ENCODE data around the gene PRR12. TPM values are rescaled to one million over a fixed set of nuclear protein-coding genes. Genes with fewer than 3 reads are reported as not detected.

PRR12 gene
- total and polyA plus RNA-seq, 9 of the 15 experiments (the other 6 are each of a cell fraction or from before 2014, with no cell fraction given) = 0.01 to 21.1 (median 0.98) TPM

DNA sequence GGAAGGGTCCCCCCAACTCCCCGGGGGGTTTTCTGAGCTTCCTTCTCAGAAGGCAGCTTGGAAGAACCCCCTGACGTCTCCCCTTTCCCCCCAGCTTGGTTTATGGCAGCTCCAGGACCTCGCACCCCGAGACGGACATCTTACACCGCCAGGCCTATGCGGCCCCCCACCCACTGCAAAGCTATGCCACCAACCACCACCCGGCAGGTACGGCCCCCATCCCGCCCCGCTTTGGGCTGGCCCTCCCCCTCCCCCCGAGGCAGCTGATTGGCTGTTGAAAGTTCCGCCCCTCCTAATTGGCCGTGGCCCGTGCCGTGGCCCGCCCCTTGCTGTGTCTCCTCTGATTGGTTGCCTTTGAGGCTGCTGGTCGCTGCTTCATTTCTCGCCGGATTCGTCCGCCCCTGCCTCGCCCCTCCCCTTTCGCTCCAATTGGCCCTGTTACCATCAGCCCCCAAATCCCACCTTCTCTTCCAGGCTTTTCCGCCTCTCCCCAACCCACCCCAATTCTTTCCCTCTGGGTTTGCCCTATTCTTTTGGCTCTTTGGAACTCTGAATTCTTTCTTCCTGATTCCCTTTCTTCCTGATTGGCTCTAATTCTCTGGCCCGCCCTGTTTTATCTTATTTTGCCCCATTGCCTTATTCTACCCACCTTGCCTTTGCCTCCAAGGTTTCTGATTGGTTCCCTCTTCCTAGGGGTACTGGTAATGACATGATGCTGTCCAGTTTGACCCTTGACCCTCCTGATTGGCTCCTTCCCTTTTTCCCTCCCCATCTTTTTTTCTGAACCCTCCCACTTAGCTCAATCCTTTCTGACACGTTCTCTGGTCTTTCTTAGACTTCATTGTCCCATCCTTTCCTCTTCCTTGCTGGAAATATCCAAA lies 2.5 kb downstream of the PRR12 start (continued):
- TF ChIP-seq RBM14 (IDR thresholded peaks at IDR 0.05; ENCODE audit: borderline replicate concordance, insufficient read depth, low read depth, low read length) = no peak
- TF ChIP-seq, protein P1, sequence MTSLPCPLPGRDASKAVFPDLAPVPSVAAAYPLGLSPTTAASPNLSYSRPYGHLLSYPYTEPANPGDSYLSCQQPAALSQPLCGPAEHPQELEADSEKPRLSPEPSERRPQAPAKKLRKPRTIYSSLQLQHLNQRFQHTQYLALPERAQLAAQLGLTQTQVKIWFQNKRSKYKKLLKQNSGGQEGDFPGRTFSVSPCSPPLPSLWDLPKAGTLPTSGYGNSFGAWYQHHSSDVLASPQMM (CRISPR knock-in tag; IDR thresholded peaks at IDR 0.05) = no peak
- no peak for TF ChIP-seq MYNN (IDR thresholded peaks at IDR 0.05)
- no peak for TF ChIP-seq MYNN (CRISPR knock-in tag; IDR thresholded peaks at IDR 0.05)
- TF ChIP-seq POLR3A (IDR thresholded peaks at IDR 0.05; ENCODE audit: borderline replicate concordance, extremely low read depth, insufficient read depth, insufficient read length) = no peak
- TF ChIP-seq TCF7 (IDR thresholded peaks at IDR 0.05; ENCODE audit: borderline replicate concordance) = no peak
- TF ChIP-seq GTF2A2 (tag; IDR thresholded peaks at IDR 0.05) = no peak
- TF ChIP-seq ADNP (tag; IDR thresholded peaks at IDR 0.05) = no peak
- TF ChIP-seq ZFP36 (IDR thresholded peaks at IDR 0.05; ENCODE audit: low read depth, low read length, partially characterized antibody) = no peak
- no peak for TF ChIP-seq NELFE (IDR thresholded peaks at IDR 0.05; ENCODE audit: insufficient read depth, insufficient read length)
- 0 out of 4 replicates have a peak, but pooled peaks of 1 of the 2 experiments have one; percentile 4 for TF ChIP-seq SIN3A (IDR thresholded peaks at IDR 0.05; ENCODE audit: borderline replicate concordance in 2 of 2, control insufficient read depth in 1 of 2, low read depth in 2 of 2, low read length in 2 of 2)
- TF ChIP-seq ZNF586 (CRISPR knock-in tag; conservative IDR thresholded peaks at IDR 0.05) = no peak
- TF ChIP-seq TCF7L2 (IDR thresholded peaks at IDR 0.05; ENCODE audit: low read depth, low read length) = no peak
- TF ChIP-seq, protein P2, sequence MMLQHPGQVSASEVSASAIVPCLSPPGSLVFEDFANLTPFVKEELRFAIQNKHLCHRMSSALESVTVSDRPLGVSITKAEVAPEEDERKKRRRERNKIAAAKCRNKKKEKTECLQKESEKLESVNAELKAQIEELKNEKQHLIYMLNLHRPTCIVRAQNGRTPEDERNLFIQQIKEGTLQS (IDR thresholded peaks at IDR 0.05) = no peak
- TF ChIP-seq, protein P2 (CRISPR knock-in tag; conservative IDR thresholded peaks at IDR 0.05) = no peak
- TF ChIP-seq, protein P3, sequence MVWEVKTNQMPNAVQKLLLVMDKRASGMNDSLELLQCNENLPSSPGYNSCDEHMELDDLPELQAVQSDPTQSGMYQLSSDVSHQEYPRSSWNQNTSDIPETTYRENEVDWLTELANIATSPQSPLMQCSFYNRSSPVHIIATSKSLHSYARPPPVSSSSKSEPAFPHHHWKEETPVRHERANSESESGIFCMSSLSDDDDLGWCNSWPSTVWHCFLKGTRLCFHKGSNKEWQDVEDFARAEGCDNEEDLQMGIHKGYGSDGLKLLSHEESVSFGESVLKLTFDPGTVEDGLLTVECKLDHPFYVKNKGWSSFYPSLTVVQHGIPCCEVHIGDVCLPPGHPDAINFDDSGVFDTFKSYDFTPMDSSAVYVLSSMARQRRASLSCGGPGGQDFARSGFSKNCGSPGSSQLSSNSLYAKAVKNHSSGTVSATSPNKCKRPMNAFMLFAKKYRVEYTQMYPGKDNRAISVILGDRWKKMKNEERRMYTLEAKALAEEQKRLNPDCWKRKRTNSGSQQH (CRISPR knock-in tag; IDR thresholded peaks at IDR 0.05) = 0 out of 2 replicates have a peak, but pooled peaks have one; percentile 28
- peak; percentile 87 for TF ChIP-seq NEUROD1 (IDR thresholded peaks at IDR 0.05; ENCODE audit: borderline replicate concordance, low read depth, low read length, partially characterized antibody)
- TF ChIP-seq, protein P4, sequence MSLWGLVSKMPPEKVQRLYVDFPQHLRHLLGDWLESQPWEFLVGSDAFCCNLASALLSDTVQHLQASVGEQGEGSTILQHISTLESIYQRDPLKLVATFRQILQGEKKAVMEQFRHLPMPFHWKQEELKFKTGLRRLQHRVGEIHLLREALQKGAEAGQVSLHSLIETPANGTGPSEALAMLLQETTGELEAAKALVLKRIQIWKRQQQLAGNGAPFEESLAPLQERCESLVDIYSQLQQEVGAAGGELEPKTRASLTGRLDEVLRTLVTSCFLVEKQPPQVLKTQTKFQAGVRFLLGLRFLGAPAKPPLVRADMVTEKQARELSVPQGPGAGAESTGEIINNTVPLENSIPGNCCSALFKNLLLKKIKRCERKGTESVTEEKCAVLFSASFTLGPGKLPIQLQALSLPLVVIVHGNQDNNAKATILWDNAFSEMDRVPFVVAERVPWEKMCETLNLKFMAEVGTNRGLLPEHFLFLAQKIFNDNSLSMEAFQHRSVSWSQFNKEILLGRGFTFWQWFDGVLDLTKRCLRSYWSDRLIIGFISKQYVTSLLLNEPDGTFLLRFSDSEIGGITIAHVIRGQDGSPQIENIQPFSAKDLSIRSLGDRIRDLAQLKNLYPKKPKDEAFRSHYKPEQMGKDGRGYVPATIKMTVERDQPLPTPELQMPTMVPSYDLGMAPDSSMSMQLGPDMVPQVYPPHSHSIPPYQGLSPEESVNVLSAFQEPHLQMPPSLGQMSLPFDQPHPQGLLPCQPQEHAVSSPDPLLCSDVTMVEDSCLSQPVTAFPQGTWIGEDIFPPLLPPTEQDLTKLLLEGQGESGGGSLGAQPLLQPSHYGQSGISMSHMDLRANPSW (CRISPR knock-in tag; IDR thresholded peaks at IDR 0.05) = no peak; the same call in 1 of the 2 replicates
- TF ChIP-seq, protein P5, sequence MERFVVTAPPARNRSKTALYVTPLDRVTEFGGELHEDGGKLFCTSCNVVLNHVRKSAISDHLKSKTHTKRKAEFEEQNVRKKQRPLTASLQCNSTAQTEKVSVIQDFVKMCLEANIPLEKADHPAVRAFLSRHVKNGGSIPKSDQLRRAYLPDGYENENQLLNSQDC (CRISPR knock-in tag; IDR thresholded peaks at IDR 0.05) = peak; percentile 57; the same call in 1 of the 2 replicates
- 0 out of 4 replicates have a peak, but pooled peaks of 1 of the 2 experiments have one; percentile 26 for TF ChIP-seq NONO (IDR thresholded peaks at IDR 0.05; ENCODE audit: low read depth in 2 of 2, low read length in 1 of 2)
- no peak for TF ChIP-seq YBX1 (IDR thresholded peaks at IDR 0.05)

Measured in K562 (cell line).